Lung (tissue), 12 donors: ENCODE data around the gene ASB13. TPM values are rescaled to one million over a fixed set of nuclear protein-coding genes. Genes with fewer than 3 reads are reported as not detected.
A peak's percentile ranks its signal among the peaks of the same experiment; 100 is the strongest.

Experiments
- ATAC-seq: fragments of 200-7000 bp; cut with Tn5 transposase; one replicate; pipeline ENCODE4 v1.9.1; 2020; ENCODE audit warnings: moderate number of reproducible peaks; ENCODE audit not compliant: insufficient read depth, low FRiP score
- DNase-seq, 3 donors: peaks; one replicate each; pipeline ENCODE4 v3.0.0-alpha.2; 2013 to 2017
- H3K27ac ChIP-seq, 2 donors: one replicate each; pipeline ENCODE4 v1.5.1; 2013; ENCODE audit warnings: mild to moderate bottlenecking in 2 of 2, moderate library complexity in 2 of 2, control low read depth in 1 of 2, inconsistent platforms in 1 of 2, low read depth in 1 of 2, low read length in 1 of 2
- H3K27me3 ChIP-seq, 3 donors: one replicate each; pipeline ENCODE4 v1.5.1; 2013; ENCODE audit warnings: low read length in 2 of 3; ENCODE audit not compliant: control insufficient read depth in 3 of 3, insufficient read depth in 3 of 3
- H3K36me3 ChIP-seq, 4 donors: one replicate each; pipeline ENCODE4 v1.5.1; 2013; ENCODE audit warnings: low read length in 4 of 4, mild to moderate bottlenecking in 1 of 4, moderate library complexity in 1 of 4; ENCODE audit not compliant: control insufficient read depth in 4 of 4, insufficient read depth in 4 of 4
- H3K4me1 ChIP-seq, 5 donors: one replicate each; pipeline ENCODE4 v1.5.1; 2013; ENCODE audit warnings: low read length in 5 of 5, mild to moderate bottlenecking in 2 of 5, moderate library complexity in 1 of 5; ENCODE audit not compliant: control insufficient read depth in 5 of 5, insufficient read depth in 5 of 5
- H3K4me3 ChIP-seq: one replicate; pipeline ENCODE4 v1.5.1; 2013; ENCODE audit warnings: mild to moderate bottlenecking, control low read depth, moderate library complexity
- H3K9ac ChIP-seq, 2 donors: one replicate each; pipeline ENCODE4 v1.5.1; 2013; ENCODE audit warnings: low read length in 2 of 2, control low read depth in 1 of 2; ENCODE audit not compliant: insufficient read depth in 1 of 2
- H3K9me3 ChIP-seq, 4 donors: one replicate each; pipeline ENCODE4 v1.5.1; 2013; ENCODE audit warnings: low read length in 3 of 4, mild to moderate bottlenecking in 1 of 4, moderate library complexity in 1 of 4; ENCODE audit not compliant: control insufficient read depth in 4 of 4, insufficient read depth in 3 of 4
- WGBS, 2 donors: extraction: QIAGEN DNeasy Blood & Tissue Kit; methylation state at CpG; one replicate each; pipeline ENCODE4 v1.1.7; 2013; 5-methylcytosine and 5-hydroxymethylcytosine counted together
- polyA plus RNA-seq, 2 donors: library from polyadenylated mRNA; stranded (reverse); fragments of 200-250 nt; gene quantifications; one replicate each; pipeline ENCODE4 v1.2.1, GENCODE V29; 2013
- total RNA-seq, 2 donors: library from RNA; depleted of rRNA in 1 of 2; stranded (reverse); fragments of >200 nt in 1 of 2; gene quantifications; one replicate each; pipeline ENCODE4 v1.2.1, GENCODE V29; 2014 to 2021
- TF ChIP-seq, protein P1 (sequence below): IDR thresholded peaks from 2 replicates; pipeline ENCODE4 v1.5.1; 2012; ENCODE audit warnings: mild to moderate bottlenecking; ENCODE audit errors: control extremely low read depth, extremely low read depth
- donor health status: control.
- donor health status: control.
- donor health status: Bipolar disorder and iron deficiency.
- donor health status: healthy.
- donor health status: DM: yes; HTN: yes; CAD: no.

ASB13 gene
- total and polyA plus RNA-seq, 4 donors = 5.2 to 26.2 (median 14.7) TPM

DNA sequence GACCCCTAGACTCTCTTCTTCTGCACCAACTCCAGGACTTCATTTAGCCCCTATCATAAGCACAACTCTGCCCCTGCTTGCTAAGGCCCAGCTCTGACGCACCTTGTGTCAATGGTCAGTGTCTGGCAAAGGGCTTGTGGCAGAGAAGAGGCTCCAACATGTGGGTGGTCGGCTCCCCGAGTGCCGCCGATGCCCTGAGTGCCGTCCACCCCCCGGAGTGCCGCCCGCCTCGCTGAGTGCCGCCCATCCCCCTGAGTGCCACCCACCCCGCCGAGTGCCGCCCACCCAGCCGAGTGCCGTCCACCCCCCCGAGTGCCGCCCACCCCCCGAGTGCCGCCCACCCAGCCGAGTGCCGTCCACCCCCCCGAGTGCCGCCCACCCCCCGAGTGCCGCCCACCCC is 50.3 kb downstream of the ASB13 start:
- TF ChIP-seq, protein P1, sequence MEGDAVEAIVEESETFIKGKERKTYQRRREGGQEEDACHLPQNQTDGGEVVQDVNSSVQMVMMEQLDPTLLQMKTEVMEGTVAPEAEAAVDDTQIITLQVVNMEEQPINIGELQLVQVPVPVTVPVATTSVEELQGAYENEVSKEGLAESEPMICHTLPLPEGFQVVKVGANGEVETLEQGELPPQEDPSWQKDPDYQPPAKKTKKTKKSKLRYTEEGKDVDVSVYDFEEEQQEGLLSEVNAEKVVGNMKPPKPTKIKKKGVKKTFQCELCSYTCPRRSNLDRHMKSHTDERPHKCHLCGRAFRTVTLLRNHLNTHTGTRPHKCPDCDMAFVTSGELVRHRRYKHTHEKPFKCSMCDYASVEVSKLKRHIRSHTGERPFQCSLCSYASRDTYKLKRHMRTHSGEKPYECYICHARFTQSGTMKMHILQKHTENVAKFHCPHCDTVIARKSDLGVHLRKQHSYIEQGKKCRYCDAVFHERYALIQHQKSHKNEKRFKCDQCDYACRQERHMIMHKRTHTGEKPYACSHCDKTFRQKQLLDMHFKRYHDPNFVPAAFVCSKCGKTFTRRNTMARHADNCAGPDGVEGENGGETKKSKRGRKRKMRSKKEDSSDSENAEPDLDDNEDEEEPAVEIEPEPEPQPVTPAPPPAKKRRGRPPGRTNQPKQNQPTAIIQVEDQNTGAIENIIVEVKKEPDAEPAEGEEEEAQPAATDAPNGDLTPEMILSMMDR = no peak
- no peak for DNase-seq
- H3K9ac ChIP-seq = no peak overlapping the region
- no peaks in the 10 kb centered on the region for H3K9me3 ChIP-seq
- 90 to 97% methylated on average over 17 to 26 of the region's 26 CpGs for WGBS, 2 donors
- H3K4me3 ChIP-seq = no peak overlapping the region
- no peak overlapping the region for H3K27ac ChIP-seq
- peaks cover 0 to 17% (median 11%) of the 10 kb centered on the region in 5 donors for H3K4me1 ChIP-seq
- H3K27me3 ChIP-seq = no peaks in the 10 kb centered on the region
- no peak for ATAC-seq
- H3K36me3 ChIP-seq = no peaks in the 10 kb centered on the region

DNA sequence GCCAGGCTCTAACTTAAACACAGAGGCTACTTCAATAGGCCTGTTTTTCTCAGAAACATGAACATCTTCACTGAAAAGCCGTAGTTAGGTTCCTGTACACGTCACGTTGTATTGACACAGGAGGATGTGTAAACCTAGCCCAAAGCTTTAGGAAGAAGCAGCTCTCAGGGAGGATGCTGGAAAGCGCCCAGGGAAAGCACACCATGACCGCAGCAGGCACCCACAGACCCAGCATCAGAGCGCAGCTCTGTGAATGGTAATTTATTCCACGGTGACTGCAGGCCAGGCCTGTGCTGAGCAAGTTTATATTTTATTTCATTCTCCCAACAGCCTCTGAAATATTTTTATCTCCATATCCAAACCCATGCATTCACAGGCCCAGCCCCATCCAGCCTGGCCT is 51.1 kb downstream of the ASB13 start:
- Histone ChIP-seq H3K9ac (no peak overlapping the region), H3K4me1 (peaks cover 0 to 17% (median 11%) of the 10 kb centered on the region in 5 donors), H3K27ac (no peak overlapping the region), H3K36me3 (no peaks in the 10 kb centered on the region), H3K27me3 (no peaks in the 10 kb centered on the region), H3K9me3 (no peaks in the 10 kb centered on the region), H3K4me3 (no peak overlapping the region)
- ATAC-seq (no peak), DNase-seq (no peak)
- TF ChIP-seq, protein P1 = no peak
- 82 to 84% methylated on average over 7 of the region's 7 CpGs for WGBS, 2 donors

DNA sequence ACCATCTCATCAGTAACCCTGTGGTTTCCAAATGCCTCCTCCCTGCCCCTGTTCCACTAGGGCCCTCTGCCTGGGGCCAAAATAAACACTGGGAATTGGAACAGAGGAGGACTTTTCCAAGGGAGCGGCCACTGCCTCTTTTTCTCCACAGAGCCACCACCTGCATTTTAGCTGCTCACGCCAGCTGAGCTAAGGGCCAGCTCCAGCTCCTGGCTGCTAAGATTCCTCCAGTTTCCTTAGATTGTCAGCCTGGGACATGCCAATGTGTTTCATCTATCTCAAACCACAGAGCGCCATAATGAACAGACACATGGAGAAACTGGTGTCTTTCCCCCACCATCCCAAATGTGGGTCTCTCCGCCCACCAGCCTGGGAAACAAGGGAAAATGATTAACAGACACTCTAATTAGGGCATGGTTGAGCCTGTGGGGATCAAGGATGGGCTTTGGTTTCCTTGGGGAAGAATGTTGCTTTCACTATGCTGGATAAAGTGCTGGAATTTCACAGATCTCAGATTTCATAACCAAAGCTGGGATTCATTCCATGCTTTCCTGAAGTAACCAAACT is 52.2 kb downstream of the ASB13 start:
- Histone ChIP-seq H3K27me3 (no peaks in the 10 kb centered on the region), H3K36me3 (no peaks in the 10 kb centered on the region), H3K9me3 (no peaks in the 10 kb centered on the region), H3K27ac (peak overlapping the region in 1 of 2 donors; percentile 11), H3K9ac (no peak overlapping the region), H3K4me3 (no peak overlapping the region), H3K4me1 (peaks cover 0 to 11% (median 4%) of the 10 kb centered on the region in 5 donors)
- ATAC-seq (no peak), DNase-seq (peak in 2 of 3 donors; percentile 58 to 75)
- WGBS, 2 donors = 85 to 92% methylated on average over 4 of the region's 4 CpGs
- TF ChIP-seq, protein P1 = no peak
